Naive thymus-derived CD4-positive, alpha-beta T cell (primary cell): ENCODE measurements around the gene RHOBTB1. TPM values are rescaled to one million over a fixed set of nuclear protein-coding genes. Genes with fewer than 3 reads are reported as not detected.

Source experiments
- ATAC-seq: fragments of 150-1000 bp; cut with Tn5 transposase; 2 replicates; pipeline ENCODE4 v1.10.0; 2021; ENCODE audit warnings: mild to moderate bottlenecking, moderate library complexity
- CTCF ChIA-PET: fragments of 350-600 bp; sonication (Branson Sonifier 250); formaldehyde crosslinking; loops from one replicate; lab custom pipeline; 2021; ENCODE audit warnings: antibody characterized with exemption; lab: Charles Lee
- POLR2A ChIA-PET: fragments of 350-600 bp; sonication (Branson Sonifier 250); formaldehyde crosslinking; loops from one replicate; lab custom pipeline; 2021; ENCODE audit warnings: antibody characterized with exemption, inconsistent platforms; lab: Charles Lee
- DNase-seq, 9 donors: peaks; one replicate each; pipeline versions ENCODE4 v3.0.0 to v3.0.0-alpha.2; 2020 to 2022; ENCODE audit warnings: mixed read lengths in 1 of 9
- H3K27ac ChIP-seq: one replicate; pipeline ENCODE4 v1.7.0; 2013; ENCODE audit warnings: mild to moderate bottlenecking, low read depth, low read length, moderate library complexity
- H3K27me3 ChIP-seq, 2 donors: one replicate each; pipeline ENCODE4 v1.7.0; 2013; ENCODE audit warnings: low read length in 2 of 2, mild to moderate bottlenecking in 2 of 2, moderate library complexity in 2 of 2; ENCODE audit not compliant: control insufficient read depth in 2 of 2, insufficient read depth in 2 of 2
- H3K36me3 ChIP-seq, 3 experiments: 1 replicate in 2 of 3; 2 replicates in 1 of 3; pipeline ENCODE4 v1.7.0; 2013; ENCODE audit warnings: low read length in 3 of 3, mild to moderate bottlenecking in 3 of 3, moderate library complexity in 1 of 3; ENCODE audit not compliant: insufficient read depth in 3 of 3, control insufficient read depth in 2 of 3
- H3K4me1 ChIP-seq, 2 donors: one replicate each; pipeline ENCODE4 v1.7.0; 2013; ENCODE audit warnings: low read length in 2 of 2, mild to moderate bottlenecking in 2 of 2, moderate library complexity in 1 of 2; ENCODE audit not compliant: control insufficient read depth in 2 of 2, insufficient read depth in 2 of 2
- H3K4me3 ChIP-seq: 2 replicates; pipeline ENCODE4 v1.7.0; 2013; ENCODE audit warnings: mild to moderate bottlenecking, low read length
- H3K9me3 ChIP-seq, 3 experiments: 1 replicate in 2 of 3; 2 replicates in 1 of 3; pipeline ENCODE4 v1.7.0; 2013; ENCODE audit warnings: low read length in 3 of 3; ENCODE audit not compliant: control insufficient read depth in 2 of 3
- H3K27ac Mint-ChIP-seq, 9 donors: one replicate each; pipeline ENCODE4 v1.8.0; 2020 to 2022; ENCODE audit warnings: mixed read lengths in 9 of 9, mild to moderate bottlenecking in 8 of 9, moderate library complexity in 5 of 9, inconsistent platforms in 2 of 9
- H3K27me3 Mint-ChIP-seq, 5 donors: one replicate each; pipeline ENCODE4 v1.8.0; 2021 to 2022; ENCODE audit warnings: mixed read lengths in 5 of 5, mild to moderate bottlenecking in 1 of 5
- H3K36me3 Mint-ChIP-seq, 5 donors: one replicate each; pipeline ENCODE4 v1.8.0; 2020 to 2022; ENCODE audit warnings: mixed read lengths in 5 of 5, mild to moderate bottlenecking in 3 of 5, inconsistent platforms in 1 of 5
- H3K4me1 Mint-ChIP-seq, 7 donors: one replicate each; pipeline ENCODE4 v1.8.0; 2020 to 2022; ENCODE audit warnings: mixed read lengths in 7 of 7, mild to moderate bottlenecking in 3 of 7, inconsistent platforms in 1 of 7
- H3K4me3 Mint-ChIP-seq, 10 donors: one replicate each; pipeline ENCODE4 v1.8.0; 2020 to 2022; ENCODE audit warnings: mild to moderate bottlenecking in 10 of 10, mixed read lengths in 10 of 10, moderate library complexity in 6 of 10, inconsistent platforms in 2 of 10
- H3K9me3 Mint-ChIP-seq, 11 donors: one replicate each; pipeline ENCODE4 v1.8.0; 2020 to 2022; ENCODE audit warnings: mixed read lengths in 11 of 11, mild to moderate bottlenecking in 4 of 11, inconsistent platforms in 1 of 11, moderate library complexity in 1 of 11
- intact Hi-C, 2 donors: fragments of 100-400 bp; cut with micrococcal nuclease; formaldehyde crosslinking; loops; one replicate each; pipeline ENCODE4 v1.15.1; 2023
- polyA plus RNA-seq, 2 donors: library from polyadenylated mRNA; unstranded; fragments of 300-500 nt; fragmentation: Illumina TruSeq; gene quantifications; one replicate each; pipeline ENCODE4 v1.2.3, GENCODE V29; 2021
- total RNA-seq, 6 experiments: library from RNA in 5 of 6; stranded (reverse) in 5 of 6; gene quantifications; 1 replicate in 5 of 6; 2 replicates in 1 of 6; pipeline ENCODE4 v1.2.3 and lab custom pipeline; 2021 to 2026

RHOBTB1 gene
- total and polyA plus RNA-seq, 7 experiments from 2014 or later, result 0.11 to 1.1 (median 0.22) TPM; not detected in 3

DNA sequence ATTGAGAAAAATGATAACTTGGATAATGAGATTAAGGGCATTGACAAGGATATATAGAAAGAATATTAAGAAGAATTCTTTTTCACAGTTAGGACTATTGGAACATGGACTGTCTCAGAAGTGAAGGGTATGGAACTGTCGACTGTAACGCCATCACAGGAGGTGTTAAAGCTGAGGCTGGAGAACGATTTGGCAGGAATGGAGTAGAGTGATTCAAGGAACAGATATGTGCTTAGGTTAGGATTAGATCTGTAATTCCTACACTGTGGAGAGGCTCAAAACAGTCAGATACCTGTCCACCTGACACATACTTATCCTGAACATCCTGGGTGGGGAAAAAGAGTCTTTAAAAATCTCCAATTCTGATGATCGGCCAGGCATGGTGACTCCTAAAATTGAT, 30.9 kb downstream of the RHOBTB1 start:
- intact Hi-C loops, result no loop called here
- Histone ChIP-seq H3K27ac (no peak overlapping the region), H3K4me1 (no peaks in the 10 kb centered on the region), H3K36me3 (no peaks in the 10 kb centered on the region), H3K4me3 (no peak overlapping the region), H3K9me3 (no peaks in the 10 kb centered on the region), H3K27me3 (no peaks in the 10 kb centered on the region)
- Mint-ChIP-seq H3K27me3 (peaks cover 5 to 22% (median 10%) of the 10 kb centered on the region in 5 donors), H3K27ac (no peak overlapping the region), H3K36me3 (no peaks in the 10 kb centered on the region), H3K4me1 (peaks cover 3 to 11% (median 10%) of the 10 kb centered on the region in 7 donors), H3K9me3 (peaks cover 0 to 4% (median 0%) of the 10 kb centered on the region in 11 donors), H3K4me3 (no peak overlapping the region)
- CTCF ChIA-PET, result no interaction called here
- POLR2A ChIA-PET, result no interaction called here
- DNase-seq (no peak), ATAC-seq (no peak)

GRCh38 chr10:60911715-60912114, 32.3 kb downstream of the RHOBTB1 start:
- POLR2A ChIA-PET, result no interaction called here
- no peak overlapping the region for H3K27ac Mint-ChIP-seq
- CTCF ChIA-PET, result no interaction called here
- Histone ChIP-seq H3K36me3 (no peaks in the 10 kb centered on the region), H3K9me3 (no peaks in the 10 kb centered on the region), H3K4me3 (no peak overlapping the region), H3K27me3 (no peaks in the 10 kb centered on the region), H3K4me1 (no peaks in the 10 kb centered on the region), H3K27ac (no peak overlapping the region)
- intact Hi-C loops, result no loop called here
- peaks cover 0 to 10% (median 4%) of the 10 kb centered on the region in 11 donors for H3K9me3 Mint-ChIP-seq
- peaks cover 3 to 11% (median 10%) of the 10 kb centered on the region in 7 donors for H3K4me1 Mint-ChIP-seq
- ATAC-seq, result no peak
- no peak for DNase-seq
- peaks cover 0 to 5% (median 0%) of the 10 kb centered on the region in 5 donors for H3K36me3 Mint-ChIP-seq
- peaks cover 5 to 22% (median 10%) of the 10 kb centered on the region in 5 donors for H3K27me3 Mint-ChIP-seq
- H3K4me3 Mint-ChIP-seq, result no peak overlapping the region

DNA sequence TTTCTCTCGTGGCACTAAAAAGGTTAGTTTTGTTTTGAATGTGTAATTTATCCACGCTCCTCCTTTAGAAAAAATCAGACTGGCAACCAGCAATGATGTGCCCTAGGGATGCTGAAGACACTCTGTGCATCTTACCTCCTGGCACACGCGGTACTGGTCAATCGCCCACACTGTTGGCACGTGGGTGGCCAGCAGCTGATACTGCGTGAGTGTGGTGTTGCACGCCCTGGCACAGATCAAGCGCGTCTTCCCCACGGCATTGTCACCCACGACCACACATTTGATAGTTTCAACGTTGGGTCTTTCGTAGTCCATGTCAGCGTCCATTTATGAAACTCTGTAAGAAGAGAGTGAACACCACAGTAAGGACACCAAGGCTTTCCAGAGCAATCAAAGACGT, 32.8 kb downstream of the RHOBTB1 start:
- H3K36me3 ChIP-seq, result no peaks in the 10 kb centered on the region
- ChIA-PET POLR2A (no interaction called here), CTCF (no interaction called here)
- Mint-ChIP-seq H3K27ac (no peak overlapping the region), H3K9me3 (peaks cover 0 to 11% (median 4%) of the 10 kb centered on the region in 11 donors), H3K36me3 (peaks cover 0 to 5% (median 0%) of the 10 kb centered on the region in 5 donors), H3K27me3 (peaks cover 5 to 22% (median 10%) of the 10 kb centered on the region in 5 donors), H3K4me1 (peaks cover 3 to 11% (median 10%) of the 10 kb centered on the region in 7 donors), H3K4me3 (peak overlapping the region in 2 of 10 donors; percentile 12 to 58)
- H3K4me1 ChIP-seq, result no peaks in the 10 kb centered on the region
- intact Hi-C loops, result no loop called here
- H3K4me3 ChIP-seq, result no peak overlapping the region
- no peak overlapping the region for H3K27ac ChIP-seq
- H3K9me3 ChIP-seq, result no peaks in the 10 kb centered on the region
- ATAC-seq (no peak), DNase-seq (no peak)
- no peaks in the 10 kb centered on the region for H3K27me3 ChIP-seq

- no peak overlapping the region for H3K4me3 ChIP-seq
- ChIA-PET CTCF (no interaction called here), POLR2A (no interaction called here)
- H3K4me1 Mint-ChIP-seq, result peaks cover 3 to 11% (median 10%) of the 10 kb centered on the region in 7 donors
- no peak overlapping the region for H3K27ac Mint-ChIP-seq
- ATAC-seq (peak; percentile 63), DNase-seq (peak in 1 of 9 donors; percentile 4)
- peaks cover 0 to 17% (median 5%) of the 10 kb centered on the region in 11 donors for H3K9me3 Mint-ChIP-seq
- H3K27ac ChIP-seq, result no peak overlapping the region
- no peaks in the 10 kb centered on the region for H3K27me3 ChIP-seq
- H3K9me3 ChIP-seq, result no peaks in the 10 kb centered on the region
- intact Hi-C loops, result no loop called here
- peaks cover 5 to 22% (median 10%) of the 10 kb centered on the region in 5 donors for H3K27me3 Mint-ChIP-seq
- no peaks in the 10 kb centered on the region for H3K36me3 ChIP-seq
- H3K36me3 Mint-ChIP-seq, result peaks cover 0 to 5% (median 0%) of the 10 kb centered on the region in 5 donors
- peak overlapping the region in 5 of 10 donors; percentile 12 to 64 (median 35) for H3K4me3 Mint-ChIP-seq
- no peaks in the 10 kb centered on the region for H3K4me1 ChIP-seq
Measured at GRCh38 chr10:60910543-60910942, 33.4 kb downstream of the RHOBTB1 start.

DNA sequence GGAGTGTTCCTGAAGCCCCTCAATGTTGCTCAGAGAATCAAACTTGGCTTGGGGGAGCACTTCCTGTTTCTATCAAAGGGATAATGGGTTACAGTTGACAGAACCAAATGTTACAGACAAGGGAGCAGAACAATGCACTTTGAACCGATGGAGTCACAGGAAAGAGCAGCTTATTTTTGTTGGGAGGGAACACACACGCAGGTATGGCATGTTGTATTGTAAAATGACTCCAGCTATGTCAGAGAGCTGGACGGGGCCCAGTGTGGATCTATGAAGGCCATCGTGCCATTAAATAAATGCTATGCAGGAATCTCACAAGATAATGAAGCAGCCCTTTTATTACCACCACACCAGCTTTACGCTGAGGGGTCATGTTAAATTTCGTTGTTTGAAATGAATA, 35.1 kb downstream of the RHOBTB1 start:
- CTCF ChIA-PET, result no interaction called here

DNA sequence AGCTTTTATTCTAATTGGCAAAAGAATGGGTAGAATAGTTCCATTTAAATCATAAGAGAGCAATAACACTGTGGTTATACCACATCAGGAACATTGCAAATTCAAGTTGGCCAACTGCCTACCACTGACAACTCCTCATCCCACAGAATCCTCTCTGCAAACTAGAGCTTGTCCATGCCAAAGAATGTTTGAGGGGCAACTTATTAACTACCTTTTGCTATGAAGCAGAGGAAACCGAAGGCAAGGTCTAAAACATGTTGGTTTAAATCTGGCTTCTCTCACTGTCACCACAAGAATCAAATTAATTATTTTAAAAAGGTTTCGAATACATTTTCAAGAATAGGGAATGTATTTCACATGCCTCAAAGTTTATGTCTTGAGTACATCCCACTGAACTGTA, 36.0 kb downstream of the RHOBTB1 start:
- no peak for DNase-seq
- peaks cover 10 to 27% (median 14%) of the 10 kb centered on the region in 5 donors for H3K27me3 Mint-ChIP-seq
- H3K9me3 Mint-ChIP-seq, result peaks cover 0 to 18% (median 4%) of the 10 kb centered on the region in 11 donors
- Histone ChIP-seq H3K27me3 (no peaks in the 10 kb centered on the region), H3K9me3 (no peaks in the 10 kb centered on the region), H3K4me3 (no peak overlapping the region), H3K27ac (no peak overlapping the region), H3K36me3 (no peaks in the 10 kb centered on the region), H3K4me1 (no peaks in the 10 kb centered on the region)
- no peak for ATAC-seq
- no peak overlapping the region for H3K4me3 Mint-ChIP-seq
- H3K4me1 Mint-ChIP-seq, result peaks cover 3 to 11% (median 10%) of the 10 kb centered on the region in 7 donors
- peaks cover 0 to 9% (median 0%) of the 10 kb centered on the region in 5 donors for H3K36me3 Mint-ChIP-seq
- CTCF ChIA-PET, result no interaction called here
- intact Hi-C loops, result no loop called here
- POLR2A ChIA-PET, result no interaction called here
- no peak overlapping the region for H3K27ac Mint-ChIP-seq

More for the DNA sequence above, 35.1 kb downstream of the RHOBTB1 start:
- H3K9me3 Mint-ChIP-seq, result peaks cover 0 to 18% (median 5%) of the 10 kb centered on the region in 11 donors
- Histone ChIP-seq H3K9me3 (no peaks in the 10 kb centered on the region), H3K27ac (no peak overlapping the region), H3K4me1 (no peaks in the 10 kb centered on the region), H3K4me3 (no peak overlapping the region), H3K36me3 (no peaks in the 10 kb centered on the region), H3K27me3 (no peaks in the 10 kb centered on the region)
- peaks cover 3 to 11% (median 10%) of the 10 kb centered on the region in 7 donors for H3K4me1 Mint-ChIP-seq
- H3K27ac Mint-ChIP-seq, result no peak overlapping the region
- POLR2A ChIA-PET, result no interaction called here
- intact Hi-C loops, result no loop called here
- peaks cover 0 to 9% (median 0%) of the 10 kb centered on the region in 5 donors for H3K36me3 Mint-ChIP-seq
- H3K27me3 Mint-ChIP-seq, result peaks cover 7 to 27% (median 13%) of the 10 kb centered on the region in 5 donors
- DNase-seq, result no peak
- ATAC-seq, result no peak
- no peak overlapping the region for H3K4me3 Mint-ChIP-seq

GRCh38 chr10:60907236-60907635, 36.7 kb downstream of the RHOBTB1 start:
- Mint-ChIP-seq H3K9me3 (peaks cover 0 to 18% (median 4%) of the 10 kb centered on the region in 11 donors), H3K4me3 (no peak overlapping the region), H3K36me3 (peaks cover 0 to 9% (median 0%) of the 10 kb centered on the region in 5 donors), H3K27me3 (peaks cover 11 to 27% (median 17%) of the 10 kb centered on the region in 5 donors), H3K4me1 (peaks cover 3 to 11% (median 10%) of the 10 kb centered on the region in 7 donors), H3K27ac (no peak overlapping the region)
- DNase-seq, result no peak
- ChIA-PET POLR2A (no interaction called here), CTCF (no interaction called here)
- no peaks in the 10 kb centered on the region for H3K27me3 ChIP-seq
- H3K4me1 ChIP-seq, result no peaks in the 10 kb centered on the region
- intact Hi-C loops, result no loop called here
- H3K36me3 ChIP-seq, result no peaks in the 10 kb centered on the region
- ATAC-seq, result no peak
- H3K4me3 ChIP-seq, result no peak overlapping the region
- no peak overlapping the region for H3K27ac ChIP-seq
- no peaks in the 10 kb centered on the region for H3K9me3 ChIP-seq
